ENCODE results near the gene DAAM2.

Gene DAAM2

GRCh38 chr6:39843305-39844020 lies 51.3 kb downstream of the DAAM2 start:
- in situ Hi-C loops (cut with HindIII; ENCODE audit: low sequenced_read_pairs), result no loop called here
- TF ChIP-seq, protein P1, sequence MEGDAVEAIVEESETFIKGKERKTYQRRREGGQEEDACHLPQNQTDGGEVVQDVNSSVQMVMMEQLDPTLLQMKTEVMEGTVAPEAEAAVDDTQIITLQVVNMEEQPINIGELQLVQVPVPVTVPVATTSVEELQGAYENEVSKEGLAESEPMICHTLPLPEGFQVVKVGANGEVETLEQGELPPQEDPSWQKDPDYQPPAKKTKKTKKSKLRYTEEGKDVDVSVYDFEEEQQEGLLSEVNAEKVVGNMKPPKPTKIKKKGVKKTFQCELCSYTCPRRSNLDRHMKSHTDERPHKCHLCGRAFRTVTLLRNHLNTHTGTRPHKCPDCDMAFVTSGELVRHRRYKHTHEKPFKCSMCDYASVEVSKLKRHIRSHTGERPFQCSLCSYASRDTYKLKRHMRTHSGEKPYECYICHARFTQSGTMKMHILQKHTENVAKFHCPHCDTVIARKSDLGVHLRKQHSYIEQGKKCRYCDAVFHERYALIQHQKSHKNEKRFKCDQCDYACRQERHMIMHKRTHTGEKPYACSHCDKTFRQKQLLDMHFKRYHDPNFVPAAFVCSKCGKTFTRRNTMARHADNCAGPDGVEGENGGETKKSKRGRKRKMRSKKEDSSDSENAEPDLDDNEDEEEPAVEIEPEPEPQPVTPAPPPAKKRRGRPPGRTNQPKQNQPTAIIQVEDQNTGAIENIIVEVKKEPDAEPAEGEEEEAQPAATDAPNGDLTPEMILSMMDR (IDR thresholded peaks at IDR 0.05; ENCODE audit: low read depth, low read length, missing control alignments), result no peak
- no peak for DNase-seq (ENCODE audit: low read depth)
- no peak overlapping the region for H3K4me3 ChIP-seq (ENCODE audit: low read depth, low read length)

DNA sequence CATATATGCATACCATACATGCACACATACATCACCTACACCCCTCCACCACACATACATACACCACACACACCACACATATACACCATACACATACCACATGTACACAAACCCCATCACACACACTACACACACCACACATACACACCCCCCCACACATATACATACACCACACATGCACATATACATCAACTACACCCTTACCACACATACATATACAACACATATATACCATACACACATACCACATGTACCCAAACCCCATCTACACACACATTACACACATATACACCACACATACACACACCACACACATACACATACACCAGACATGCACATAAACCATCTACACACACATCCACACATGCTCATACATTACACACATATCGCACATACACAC lies 52.7 kb downstream of the DAAM2 start:
- DNase-seq (ENCODE audit: low read depth), result no peak
- H3K4me3 ChIP-seq (ENCODE audit: low read depth, low read length), result no peak overlapping the region
- TF ChIP-seq, protein P1 (IDR thresholded peaks at IDR 0.05; ENCODE audit: low read depth, low read length, missing control alignments), result no peak
- in situ Hi-C loops (cut with HindIII; ENCODE audit: low sequenced_read_pairs), result no loop called here

DNA sequence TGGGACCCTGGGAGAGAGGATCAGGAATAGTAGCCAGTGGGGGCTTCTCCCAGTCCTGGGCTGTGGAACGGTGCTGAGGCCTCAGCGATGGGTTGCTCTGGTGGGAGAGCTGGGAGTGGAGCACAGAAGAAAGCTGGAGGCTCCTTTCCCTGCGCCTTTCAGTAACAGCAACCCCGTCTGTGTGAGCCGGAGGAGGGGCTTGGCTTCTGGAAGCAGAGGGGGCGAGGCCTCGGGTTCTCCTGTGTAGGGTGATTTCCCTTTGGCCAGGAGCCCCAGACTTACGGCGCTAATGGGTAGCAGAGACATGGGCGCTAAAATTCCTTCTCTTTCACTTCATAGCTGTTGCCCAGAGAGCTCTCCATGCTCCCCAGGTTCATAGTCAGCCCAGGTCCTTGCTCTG lies 55.0 kb downstream of the DAAM2 start:
- H3K4me3 ChIP-seq (ENCODE audit: low read depth, low read length), result no peak overlapping the region
- TF ChIP-seq, protein P1 (IDR thresholded peaks at IDR 0.05; ENCODE audit: low read depth, low read length, missing control alignments), result no peak
- in situ Hi-C loops (cut with HindIII; ENCODE audit: low sequenced_read_pairs), result no loop called here
- DNase-seq (ENCODE audit: low read depth), result no peak

DNA sequence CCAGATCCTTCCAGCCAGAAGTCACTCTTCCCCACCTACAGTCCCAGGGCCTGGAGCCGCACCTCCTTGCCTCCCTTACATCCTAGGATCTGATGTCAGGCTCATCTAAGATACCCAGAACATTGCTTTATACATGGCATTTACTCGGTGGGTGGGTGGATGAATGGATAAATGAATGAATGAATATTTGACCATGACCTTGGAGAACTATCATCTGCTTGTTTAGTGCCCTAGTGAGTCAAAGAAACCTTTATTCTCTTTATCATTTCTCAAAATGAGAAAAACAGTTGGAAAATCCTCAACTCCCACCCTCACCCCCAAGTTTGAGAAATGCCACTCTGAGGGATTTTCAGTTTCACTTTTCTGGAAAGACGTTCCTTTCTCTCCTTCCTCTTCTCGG lies 56.0 kb downstream of the DAAM2 start:
- H3K4me3 ChIP-seq (ENCODE audit: low read depth, low read length), result no peak overlapping the region
- DNase-seq (ENCODE audit: low read depth), result no peak
- in situ Hi-C loops (cut with HindIII; ENCODE audit: low sequenced_read_pairs), result no loop called here
- TF ChIP-seq, protein P1 (IDR thresholded peaks at IDR 0.05; ENCODE audit: low read depth, low read length, missing control alignments), result no peak

GRCh38 chr6:39849228-39849627 lies 57.1 kb downstream of the DAAM2 start:
- no peak for DNase-seq (ENCODE audit: low read depth)
- H3K4me3 ChIP-seq (ENCODE audit: low read depth, low read length), result no peak overlapping the region
- in situ Hi-C loops (cut with HindIII; ENCODE audit: low sequenced_read_pairs), result no loop called here
- TF ChIP-seq, protein P1 (IDR thresholded peaks at IDR 0.05; ENCODE audit: low read depth, low read length, missing control alignments), result no peak

GRCh38 chr6:39849764-39850163 lies 57.6 kb downstream of the DAAM2 start:
- TF ChIP-seq, protein P1 (IDR thresholded peaks at IDR 0.05; ENCODE audit: low read depth, low read length, missing control alignments), result no peak
- DNase-seq (ENCODE audit: low read depth), result no peak
- no peak overlapping the region for H3K4me3 ChIP-seq (ENCODE audit: low read depth, low read length)
- in situ Hi-C loops (cut with HindIII; ENCODE audit: low sequenced_read_pairs), result no loop called here

Measured in astrocyte of the cerebellum (primary cell).